Adrenal gland (tissue), 12 donors: ENCODE results near the gene DDX5. TPM values are rescaled to one million over a fixed set of nuclear protein-coding genes. Genes with fewer than 3 reads are reported as not detected.
A peak's percentile ranks its signal among the peaks of the same experiment; 100 is the strongest.

ENCODE experiments used
- DNase-seq, 7 donors: peaks; one replicate each; pipeline ENCODE4 v3.0.0-alpha.2; 2019 to 2020
- H3K27ac ChIP-seq, 5 donors: fragments of 200-600 bp; sonication (generic) in 4 of 5; 1 replicate in 3 of 5; 2 replicates in 2 of 5; pipeline versions ENCODE4 v1.5.1 to v1.8.0; 2016 to 2020; ENCODE audit warnings: mild to moderate bottlenecking in 1 of 5
- H3K27me3 ChIP-seq: fragments of 200-600 bp; 2 replicates; pipeline ENCODE4 v1.8.0; 2021
- H3K36me3 ChIP-seq, 2 donors: fragments of 200-600 bp; replicated peaks in 1 of 2; 1 replicate in 1 of 2; 2 replicates in 1 of 2; pipeline versions ENCODE4 v1.5.1 to v1.8.0; 2018 to 2022
- H3K4me1 ChIP-seq, 2 donors: fragments of 200-600 bp; replicated peaks in 1 of 2; 1 replicate in 1 of 2; 2 replicates in 1 of 2; pipeline versions ENCODE4 v1.5.1 to v1.8.0; 2018 to 2021
- H3K4me3 ChIP-seq, 4 donors: fragments of 200-600 bp; sonication (generic) in 3 of 4; one replicate each; pipeline ENCODE4 v1.5.1; 2016 to 2018
- H3K9me3 ChIP-seq, 3 donors: fragments of 200-600 bp; sonication (generic) in 1 of 3; replicated peaks in 1 of 3; 1 replicate in 2 of 3; 2 replicates in 1 of 3; pipeline versions ENCODE4 v1.5.1 to v1.8.0; 2016 to 2021
- POLR2A ChIP-seq, 2 donors: fragments of 450-650 bp; IDR thresholded peaks; one replicate each; pipeline ENCODE4 v1.6.1; 2017; ENCODE audit warnings: antibody characterized with exemption in 2 of 2, mild to moderate bottlenecking in 2 of 2, moderate library complexity in 1 of 2
- WGBS, 4 donors: extraction: QIAGEN DNeasy Blood & Tissue Kit in 2 of 4; methylation state at CpG; one replicate each; pipeline versions ENCODE4 v1.1.5 to v1.1.7; 2013 to 2017; 5-methylcytosine and 5-hydroxymethylcytosine counted together
- intact Hi-C, 2 donors: fragments of 100-400 bp; cut with DNase I; formaldehyde crosslinking; loops; one replicate each; pipeline versions ENCODE4 v1.14.1 to v1.15.0; 2022 to 2023
- polyA plus RNA-seq, 3 donors: library from polyadenylated mRNA; stranded (reverse); fragments of 200-250 nt in 2 of 3; fragments of 350-450 nt in 1 of 3; fragmentation: Illumina TruSeq in 1 of 3; extraction: RNeasy Lipid Tissue Mini Kit (QIAGEN cat#74804) in 1 of 3; gene quantifications; one replicate each; pipeline ENCODE4 v1.2.3, GENCODE V29; 2013 to 2014
- total RNA-seq, 9 donors: library from RNA; depleted of rRNA in 4 of 9; stranded (reverse); fragments of >200 nt in 4 of 9; fragments of 120-200 nt in 1 of 9; fragmentation: NEBNext Ultra II Directional in 1 of 9; extraction: Animal tissue kit (Norgen Biotek cat#: 25700) in 1 of 9; gene quantifications; one replicate each; pipeline versions ENCODE4 v1.1.0 to v1.2.4, GENCODE V29; 2013 to 2023
- TF ChIP-seq, protein P1 (sequence below), 6 experiments: fragments of 450-650 bp in 4 of 6; fragments of 200-600 bp in 2 of 6; sonication (generic) in 1 of 6; IDR thresholded peaks; 1 replicate in 5 of 6; 2 replicates in 1 of 6; pipeline versions ENCODE4 v1.5.1 to v1.8.0; 2016 to 2021; ENCODE audit warnings: antibody characterized with exemption in 6 of 6, mild to moderate bottlenecking in 2 of 6, moderate library complexity in 1 of 6
- donor health status: healthy with polysubstance abuse.
- donor health status: Bipolar disorder and iron deficiency.
- donor health status: DM: yes; HTN: yes; CAD: no.
- donor health status: DM: no; HTN: no; CAD: no.
- donor health status: DM: no; HTN: no; CAD: no.
- donor health status: DM: yes; HTN: yes; CAD: no.

The DDX5 gene
- total and polyA plus RNA-seq, 12 donors = 315 to 1,846 (median 953) TPM

DNA sequence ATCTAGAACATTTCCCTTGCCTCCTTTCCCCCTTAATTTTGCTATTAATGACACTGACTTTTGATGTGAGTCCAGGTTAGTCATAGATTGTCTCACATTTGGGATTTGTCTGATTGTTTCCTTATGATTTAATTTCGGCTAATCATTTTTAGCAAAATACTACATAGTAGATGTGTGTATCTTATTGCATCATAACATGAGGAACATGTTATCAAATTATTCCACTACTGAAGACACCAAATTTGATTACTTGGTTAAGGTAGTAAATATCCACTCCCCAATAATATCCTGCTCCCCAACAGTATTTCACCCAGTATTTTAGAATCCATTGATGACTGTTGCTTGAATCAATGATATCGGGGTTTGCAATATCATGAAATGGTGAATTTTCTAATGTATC is 12.0 kb downstream of the DDX5 start:
- peaks cover 25 to 50% of the 10 kb centered on the region in 2 donors for H3K4me1 ChIP-seq
- intact Hi-C loops = no loop called here
- 88 to 92% (median 89%) methylated on average over 2 of the region's 2 CpGs for WGBS, 4 donors
- H3K9me3 ChIP-seq = no peaks in the 10 kb centered on the region
- H3K36me3 ChIP-seq = peaks cover 0 to 35% of the 10 kb centered on the region in 2 donors
- DNase-seq = no peak
- no peak overlapping the region for H3K4me3 ChIP-seq
- H3K27ac ChIP-seq = no peak overlapping the region
- H3K27me3 ChIP-seq = no peaks in the 10 kb centered on the region
- no peak for TF ChIP-seq POLR2A (IDR thresholded peaks at IDR 0.05)
- TF ChIP-seq, protein P1, sequence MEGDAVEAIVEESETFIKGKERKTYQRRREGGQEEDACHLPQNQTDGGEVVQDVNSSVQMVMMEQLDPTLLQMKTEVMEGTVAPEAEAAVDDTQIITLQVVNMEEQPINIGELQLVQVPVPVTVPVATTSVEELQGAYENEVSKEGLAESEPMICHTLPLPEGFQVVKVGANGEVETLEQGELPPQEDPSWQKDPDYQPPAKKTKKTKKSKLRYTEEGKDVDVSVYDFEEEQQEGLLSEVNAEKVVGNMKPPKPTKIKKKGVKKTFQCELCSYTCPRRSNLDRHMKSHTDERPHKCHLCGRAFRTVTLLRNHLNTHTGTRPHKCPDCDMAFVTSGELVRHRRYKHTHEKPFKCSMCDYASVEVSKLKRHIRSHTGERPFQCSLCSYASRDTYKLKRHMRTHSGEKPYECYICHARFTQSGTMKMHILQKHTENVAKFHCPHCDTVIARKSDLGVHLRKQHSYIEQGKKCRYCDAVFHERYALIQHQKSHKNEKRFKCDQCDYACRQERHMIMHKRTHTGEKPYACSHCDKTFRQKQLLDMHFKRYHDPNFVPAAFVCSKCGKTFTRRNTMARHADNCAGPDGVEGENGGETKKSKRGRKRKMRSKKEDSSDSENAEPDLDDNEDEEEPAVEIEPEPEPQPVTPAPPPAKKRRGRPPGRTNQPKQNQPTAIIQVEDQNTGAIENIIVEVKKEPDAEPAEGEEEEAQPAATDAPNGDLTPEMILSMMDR (IDR thresholded peaks at IDR 0.05) = no peak

DNA sequence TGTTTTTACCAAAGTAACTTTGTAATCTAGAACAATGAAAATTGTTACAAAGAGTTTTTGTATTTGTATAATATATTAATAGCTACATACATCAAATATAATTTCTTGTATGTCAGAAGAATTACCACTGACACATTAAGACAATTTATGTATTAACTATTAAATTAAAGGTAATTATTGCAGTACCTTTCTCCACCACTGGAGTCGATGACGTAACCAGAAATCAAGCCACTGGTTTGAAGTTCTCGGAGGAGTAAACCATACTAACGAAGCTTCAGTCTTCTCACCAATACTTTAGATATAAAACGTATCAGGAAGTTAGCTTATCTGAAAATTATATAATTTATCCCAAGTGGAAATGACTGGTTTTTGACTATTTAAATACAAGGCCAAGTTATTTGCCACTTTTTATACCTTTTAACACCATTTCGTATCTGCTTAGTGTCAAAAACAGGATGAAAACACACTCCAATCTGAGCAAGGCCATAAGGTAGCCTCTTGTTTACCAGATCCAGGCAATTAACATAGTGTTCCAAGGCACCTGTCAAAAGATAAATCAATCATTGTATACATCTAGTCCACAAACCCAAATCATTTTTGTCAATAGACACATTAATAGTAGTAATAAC is 13.5 kb downstream of the DDX5 start:
- Histone ChIP-seq H3K4me1 (peaks cover 21 to 35% of the 10 kb centered on the region in 2 donors), H3K4me3 (no peak overlapping the region), H3K36me3 (peaks cover 0 to 20% of the 10 kb centered on the region in 2 donors), H3K9me3 (no peaks in the 10 kb centered on the region), H3K27ac (no peak overlapping the region), H3K27me3 (no peaks in the 10 kb centered on the region)
- 79 to 84% (median 82%) methylated on average over 6 of the region's 6 CpGs for WGBS, 4 donors
- DNase-seq = no peak
- TF ChIP-seq, protein P1 (IDR thresholded peaks at IDR 0.05) = peak; percentile 27 to 61 (median 48)
- no peak for TF ChIP-seq POLR2A (IDR thresholded peaks at IDR 0.05)
- intact Hi-C loops = no loop called here

DNA sequence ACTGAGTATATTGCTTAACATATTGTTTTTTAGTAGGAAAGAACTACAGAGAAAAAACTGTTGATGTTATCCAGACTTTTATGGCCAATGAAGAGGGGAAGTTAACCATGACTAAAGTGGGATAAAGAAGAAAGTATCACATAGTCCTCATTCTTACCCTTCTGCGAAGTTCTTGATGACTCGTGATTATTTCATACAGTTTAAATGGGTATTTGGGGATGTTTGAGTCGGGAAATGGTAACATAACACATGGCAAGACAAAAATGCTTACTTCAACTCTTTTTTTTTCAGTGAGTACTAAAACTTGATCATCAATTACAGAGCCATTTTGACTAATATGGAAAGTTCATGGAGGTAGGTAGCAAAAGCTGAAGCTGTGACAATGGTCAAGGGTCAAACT is 14.1 kb downstream of the DDX5 start:
- intact Hi-C loops = no loop called here
- no peak overlapping the region for H3K4me3 ChIP-seq
- WGBS, 4 donors = 64 to 75% (median 68%) methylated on average over 3 of the region's 3 CpGs
- no peak for DNase-seq
- H3K27me3 ChIP-seq = no peaks in the 10 kb centered on the region
- H3K4me1 ChIP-seq = peaks cover 16 to 29% of the 10 kb centered on the region in 2 donors
- TF ChIP-seq, protein P1 (IDR thresholded peaks at IDR 0.05) = no peak
- no peak for TF ChIP-seq POLR2A (IDR thresholded peaks at IDR 0.05)
- no peaks in the 10 kb centered on the region for H3K9me3 ChIP-seq
- no peak overlapping the region for H3K27ac ChIP-seq
- H3K36me3 ChIP-seq = peaks cover 0 to 16% of the 10 kb centered on the region in 2 donors

DNA sequence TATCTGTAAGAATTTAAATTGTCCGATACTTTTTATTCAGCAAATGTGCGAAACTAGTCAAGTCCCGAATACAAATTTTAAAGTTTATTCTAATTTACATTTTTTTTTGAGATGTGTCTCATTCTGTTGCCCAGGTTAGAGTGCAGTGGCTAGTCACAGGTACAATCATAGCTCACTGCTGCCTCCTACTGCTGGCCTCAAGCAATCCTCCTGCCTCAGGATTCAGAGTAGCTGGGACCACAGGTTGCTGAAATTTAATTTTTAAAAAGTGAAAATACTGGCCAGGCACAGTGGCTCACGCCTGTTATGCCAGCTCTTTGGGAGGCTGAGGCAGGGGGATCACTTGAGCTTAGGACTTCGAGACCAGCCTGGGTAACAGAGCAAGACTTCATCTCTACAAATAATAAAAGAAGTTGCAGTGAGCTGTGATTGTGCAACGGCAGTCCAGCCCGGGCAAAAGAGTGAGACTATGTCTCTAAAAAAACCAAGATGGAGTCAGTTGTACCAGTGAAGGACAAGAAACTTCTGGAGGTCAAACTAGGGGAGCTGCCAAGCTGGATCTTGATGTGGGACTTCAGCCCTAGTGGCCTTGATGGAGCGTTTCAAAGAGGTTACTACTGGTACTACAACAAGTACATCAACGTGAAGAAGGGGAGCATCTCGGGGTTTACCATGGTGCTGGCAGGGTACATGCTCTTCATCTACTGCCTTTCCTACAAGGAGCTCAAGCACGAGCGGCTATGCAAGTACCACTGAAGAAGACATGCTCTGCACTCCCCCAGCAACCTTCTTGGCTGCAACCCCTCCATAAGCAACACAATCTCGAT is 14.8 kb downstream of the DDX5 start:
- Histone ChIP-seq H3K27ac (no peak overlapping the region), H3K4me1 (peaks cover 16 to 29% of the 10 kb centered on the region in 2 donors), H3K4me3 (no peak overlapping the region), H3K27me3 (no peaks in the 10 kb centered on the region), H3K36me3 (peaks cover 0 to 16% of the 10 kb centered on the region in 2 donors), H3K9me3 (no peaks in the 10 kb centered on the region)
- peak in 3 of 7 donors; percentile 20 to 55 (median 44) for DNase-seq
- 84 to 91% (median 86%) methylated on average over 13 of the region's 13 CpGs for WGBS, 4 donors
- intact Hi-C loops = no loop called here
- TF ChIP-seq, protein P1 (IDR thresholded peaks at IDR 0.05) = peak in 5 of 6 experiments; percentile 25 to 55 (median 52)
- no peak for TF ChIP-seq POLR2A (IDR thresholded peaks at IDR 0.05)
